Measurements from ENCODE around the gene FKTN. TPM values are rescaled to one million over a fixed set of nuclear protein-coding genes. Genes with fewer than 3 reads are reported as not detected.

The FKTN gene
- total RNA-seq, 1 donor from 2014 or later: 16.4 TPM

- Mint-ChIP-seq H3K9me3 (ENCODE audit: unreplicated experiment) (no peaks in the 10 kb centered on the region), H3K27me3 (ENCODE audit: unreplicated experiment) (peaks cover 2% of the 10 kb centered on the region), H3K4me3 (ENCODE audit: unreplicated experiment) (no peak overlapping the region), H3K4me1 (ENCODE audit: unreplicated experiment) (peaks cover 19% of the 10 kb centered on the region), H3K27ac (ENCODE audit: unreplicated experiment) (no peak overlapping the region), H3K36me3 (ENCODE audit: low read depth, unreplicated experiment) (peaks cover under 1% of the 10 kb centered on the region)
- no peak for TF ChIP-seq CTCF (IDR thresholded peaks at IDR 0.05; ENCODE audit: unreplicated experiment)
- DNase-seq (ENCODE audit: low spot score): no peak
Measured at GRCh38 chr9:105647595-105648349, 89.8 kb downstream of the FKTN start.

- no peaks in the 10 kb centered on the region for H3K9me3 Mint-ChIP-seq (ENCODE audit: unreplicated experiment)
- peaks cover 4% of the 10 kb centered on the region for H3K27me3 Mint-ChIP-seq (ENCODE audit: unreplicated experiment)
- H3K4me3 Mint-ChIP-seq (ENCODE audit: unreplicated experiment): no peak overlapping the region
- peaks cover 21% of the 10 kb centered on the region for H3K4me1 Mint-ChIP-seq (ENCODE audit: unreplicated experiment)
- no peak for TF ChIP-seq CTCF (IDR thresholded peaks at IDR 0.05; ENCODE audit: unreplicated experiment)
- H3K36me3 Mint-ChIP-seq (ENCODE audit: low read depth, unreplicated experiment): no peaks in the 10 kb centered on the region
- no peak overlapping the region for H3K27ac Mint-ChIP-seq (ENCODE audit: unreplicated experiment)
- no peak for DNase-seq (ENCODE audit: low spot score)
Measured at GRCh38 chr9:105651806-105652205, 93.9 kb downstream of the FKTN start.

GRCh38 chr9:105656131-105656921 is 98.4 kb downstream of the FKTN start:
- peak; percentile 50 for DNase-seq (ENCODE audit: low spot score)
- Mint-ChIP-seq H3K27ac (ENCODE audit: unreplicated experiment) (no peak overlapping the region), H3K36me3 (ENCODE audit: low read depth, unreplicated experiment) (peaks cover 4% of the 10 kb centered on the region), H3K9me3 (ENCODE audit: unreplicated experiment) (no peaks in the 10 kb centered on the region), H3K4me3 (ENCODE audit: unreplicated experiment) (peak overlapping the region; percentile 88), H3K4me1 (ENCODE audit: unreplicated experiment) (peaks cover 25% of the 10 kb centered on the region), H3K27me3 (ENCODE audit: unreplicated experiment) (peaks cover 3% of the 10 kb centered on the region)
- no peak for TF ChIP-seq CTCF (IDR thresholded peaks at IDR 0.05; ENCODE audit: unreplicated experiment)

GRCh38 chr9:105658351-105658750 is 100.4 kb downstream of the FKTN start:
- peaks cover 3% of the 10 kb centered on the region for H3K27me3 Mint-ChIP-seq (ENCODE audit: unreplicated experiment)
- peaks cover 4% of the 10 kb centered on the region for H3K36me3 Mint-ChIP-seq (ENCODE audit: low read depth, unreplicated experiment)
- H3K4me1 Mint-ChIP-seq (ENCODE audit: unreplicated experiment): peaks cover 25% of the 10 kb centered on the region
- H3K27ac Mint-ChIP-seq (ENCODE audit: unreplicated experiment): no peak overlapping the region
- peak overlapping the region; percentile 65 for H3K4me3 Mint-ChIP-seq (ENCODE audit: unreplicated experiment)
- TF ChIP-seq CTCF (IDR thresholded peaks at IDR 0.05; ENCODE audit: unreplicated experiment): no peak
- H3K9me3 Mint-ChIP-seq (ENCODE audit: unreplicated experiment): no peaks in the 10 kb centered on the region
- no peak for DNase-seq (ENCODE audit: low spot score)

- Mint-ChIP-seq H3K9me3 (ENCODE audit: unreplicated experiment) (no peaks in the 10 kb centered on the region), H3K4me3 (ENCODE audit: unreplicated experiment) (no peak overlapping the region), H3K27me3 (ENCODE audit: unreplicated experiment) (peaks cover 1% of the 10 kb centered on the region), H3K27ac (ENCODE audit: unreplicated experiment) (no peak overlapping the region), H3K36me3 (ENCODE audit: low read depth, unreplicated experiment) (peaks cover 4% of the 10 kb centered on the region), H3K4me1 (ENCODE audit: unreplicated experiment) (peaks cover 20% of the 10 kb centered on the region)
- TF ChIP-seq CTCF (IDR thresholded peaks at IDR 0.05; ENCODE audit: unreplicated experiment): no peak
- DNase-seq (ENCODE audit: low spot score): no peak
Measured at GRCh38 chr9:105661011-105661410, 103.1 kb downstream of the FKTN start.

Data from endothelial cell (in vitro differentiated cells).